ENCODE results near the gene ZDHHC18. TPM values are rescaled to one million over a fixed set of nuclear protein-coding genes. Genes with fewer than 3 reads are reported as not detected.
"Not testable (repeated sequence)": the region's sequence is repeated elsewhere in the genome, so short reads cannot be mapped to it uniquely, and the experiment has no call there.

The ZDHHC18 gene
- total and polyA plus RNA-seq, 2 donors (not counting 1 experiment from before 2014, with no cell fraction given) = 6.3 to 16.9 TPM

DNA sequence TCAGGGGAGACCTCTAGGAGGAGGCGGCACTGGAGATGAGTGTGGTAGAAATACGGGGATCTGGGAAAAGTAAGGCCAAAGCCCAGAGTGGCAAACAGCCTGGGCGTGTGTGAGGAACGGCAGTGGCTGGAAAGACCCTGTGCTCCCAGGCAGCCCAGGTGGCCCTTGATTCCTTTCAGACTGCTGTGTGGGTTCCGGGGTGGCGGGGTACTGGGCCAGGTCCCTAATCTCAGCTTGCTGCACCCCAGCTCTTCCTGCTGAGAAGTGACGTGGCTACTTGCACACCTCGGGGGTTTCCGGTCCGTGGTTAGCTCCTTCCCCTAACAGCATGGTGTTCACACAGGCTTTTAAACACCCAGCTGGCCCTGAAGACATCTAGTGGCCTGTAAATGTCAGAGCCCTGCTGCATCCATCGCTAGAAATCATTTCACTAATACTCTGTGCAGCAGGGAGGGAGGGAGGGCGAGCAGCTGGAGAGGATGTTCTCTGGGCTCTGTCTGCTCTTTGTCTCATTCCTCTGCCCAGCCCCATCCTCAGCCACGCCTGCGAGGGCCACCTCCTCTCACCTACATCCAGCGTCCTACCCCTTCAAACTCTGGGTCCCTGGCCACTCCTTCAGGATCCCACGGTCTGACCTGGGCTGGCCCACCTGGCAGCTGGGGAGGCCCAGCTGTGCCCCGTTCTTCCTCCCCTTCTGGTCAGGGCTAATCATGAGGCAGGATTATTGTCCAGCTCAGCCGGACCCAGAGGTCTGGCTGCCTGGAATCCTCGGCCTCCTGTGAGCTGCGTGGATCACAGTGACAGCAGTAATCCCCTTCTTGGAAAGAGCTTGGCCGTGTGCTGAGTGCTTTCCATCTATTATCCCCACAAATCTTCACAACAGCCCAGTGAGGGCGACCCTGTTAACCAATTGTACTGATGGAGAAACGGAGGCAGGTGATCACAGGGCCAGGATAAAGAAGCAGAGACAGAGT lies 7.2 kb downstream of the ZDHHC18 start:
- TF ChIP-seq, protein P1, sequence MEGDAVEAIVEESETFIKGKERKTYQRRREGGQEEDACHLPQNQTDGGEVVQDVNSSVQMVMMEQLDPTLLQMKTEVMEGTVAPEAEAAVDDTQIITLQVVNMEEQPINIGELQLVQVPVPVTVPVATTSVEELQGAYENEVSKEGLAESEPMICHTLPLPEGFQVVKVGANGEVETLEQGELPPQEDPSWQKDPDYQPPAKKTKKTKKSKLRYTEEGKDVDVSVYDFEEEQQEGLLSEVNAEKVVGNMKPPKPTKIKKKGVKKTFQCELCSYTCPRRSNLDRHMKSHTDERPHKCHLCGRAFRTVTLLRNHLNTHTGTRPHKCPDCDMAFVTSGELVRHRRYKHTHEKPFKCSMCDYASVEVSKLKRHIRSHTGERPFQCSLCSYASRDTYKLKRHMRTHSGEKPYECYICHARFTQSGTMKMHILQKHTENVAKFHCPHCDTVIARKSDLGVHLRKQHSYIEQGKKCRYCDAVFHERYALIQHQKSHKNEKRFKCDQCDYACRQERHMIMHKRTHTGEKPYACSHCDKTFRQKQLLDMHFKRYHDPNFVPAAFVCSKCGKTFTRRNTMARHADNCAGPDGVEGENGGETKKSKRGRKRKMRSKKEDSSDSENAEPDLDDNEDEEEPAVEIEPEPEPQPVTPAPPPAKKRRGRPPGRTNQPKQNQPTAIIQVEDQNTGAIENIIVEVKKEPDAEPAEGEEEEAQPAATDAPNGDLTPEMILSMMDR (conservative IDR thresholded peaks at IDR 0.05 in 1 of 2, IDR thresholded peaks at IDR 0.05 in 1 of 2; ENCODE audit: low read depth in 1 of 2, low read length in 2 of 2) = no peak
- TF ChIP-seq EZH2 (IDR thresholded peaks at IDR 0.05; ENCODE audit: low read length, missing control alignments) = no peak
- Histone ChIP-seq H3K27me3 (ENCODE audit: control insufficient read depth, insufficient read depth, low read length) (no peaks in the 10 kb centered on the region), H3K4me3 (replicated peaks in 1 of 4; ENCODE audit: control extremely low read depth in 1 of 4, insufficient read depth in 1 of 4, low read depth in 3 of 4, low read length in 4 of 4) (no peak overlapping the region), H3K9me3 (ENCODE audit: control insufficient read depth, insufficient read depth, low read depth, low read length) (no peaks in the 10 kb centered on the region), H3K79me2 (ENCODE audit: control insufficient read depth, insufficient read depth, low read length) (peaks cover 21% of the 10 kb centered on the region), H3K4me2 (ENCODE audit: extremely low read depth, insufficient read depth, low read length) (no peak overlapping the region), H4K20me1 (ENCODE audit: control insufficient read depth, extremely low read depth, insufficient read depth, low read length) (no peaks in the 10 kb centered on the region), H3K36me3 (ENCODE audit: control insufficient read depth, insufficient read depth, low read length) (peaks cover 29% of the 10 kb centered on the region), H3K27ac (ENCODE audit: insufficient read depth, low read length) (no peak overlapping the region), H3K9ac (ENCODE audit: insufficient read depth, low read length) (no peak overlapping the region), H2AFZ (ENCODE audit: low read length) (no peak overlapping the region), H3K4me1 (ENCODE audit: control insufficient read depth, extremely low read depth, insufficient read depth, low read length) (peaks cover 3% of the 10 kb centered on the region)
- DNase-seq (ENCODE audit: low read depth in 2 of 2) = no peak

- H3K4me3 ChIP-seq (replicated peaks in 1 of 4; ENCODE audit: control extremely low read depth in 1 of 4, insufficient read depth in 1 of 4, low read depth in 3 of 4, low read length in 4 of 4); H2AFZ ChIP-seq (ENCODE audit: low read length); H3K27ac ChIP-seq (ENCODE audit: insufficient read depth, low read length); H3K4me2 ChIP-seq (ENCODE audit: extremely low read depth, insufficient read depth, low read length); H3K9me3 ChIP-seq (ENCODE audit: control insufficient read depth, insufficient read depth, low read depth, low read length); H3K4me1 ChIP-seq (ENCODE audit: control insufficient read depth, extremely low read depth, insufficient read depth, low read length); H4K20me1 ChIP-seq (ENCODE audit: control insufficient read depth, extremely low read depth, insufficient read depth, low read length); DNase-seq (ENCODE audit: low read depth in 2 of 2); H3K79me2 ChIP-seq (ENCODE audit: control insufficient read depth, insufficient read depth, low read length); H3K9ac ChIP-seq (ENCODE audit: insufficient read depth, low read length); H3K27me3 ChIP-seq (ENCODE audit: control insufficient read depth, insufficient read depth, low read length): not testable (repeated sequence)
- peaks cover 22% of the 10 kb centered on the region for H3K36me3 ChIP-seq (ENCODE audit: control insufficient read depth, insufficient read depth, low read length)
Observed at GRCh38 chr1:26837665-26838064, 11.2 kb downstream of the ZDHHC18 start.

DNA sequence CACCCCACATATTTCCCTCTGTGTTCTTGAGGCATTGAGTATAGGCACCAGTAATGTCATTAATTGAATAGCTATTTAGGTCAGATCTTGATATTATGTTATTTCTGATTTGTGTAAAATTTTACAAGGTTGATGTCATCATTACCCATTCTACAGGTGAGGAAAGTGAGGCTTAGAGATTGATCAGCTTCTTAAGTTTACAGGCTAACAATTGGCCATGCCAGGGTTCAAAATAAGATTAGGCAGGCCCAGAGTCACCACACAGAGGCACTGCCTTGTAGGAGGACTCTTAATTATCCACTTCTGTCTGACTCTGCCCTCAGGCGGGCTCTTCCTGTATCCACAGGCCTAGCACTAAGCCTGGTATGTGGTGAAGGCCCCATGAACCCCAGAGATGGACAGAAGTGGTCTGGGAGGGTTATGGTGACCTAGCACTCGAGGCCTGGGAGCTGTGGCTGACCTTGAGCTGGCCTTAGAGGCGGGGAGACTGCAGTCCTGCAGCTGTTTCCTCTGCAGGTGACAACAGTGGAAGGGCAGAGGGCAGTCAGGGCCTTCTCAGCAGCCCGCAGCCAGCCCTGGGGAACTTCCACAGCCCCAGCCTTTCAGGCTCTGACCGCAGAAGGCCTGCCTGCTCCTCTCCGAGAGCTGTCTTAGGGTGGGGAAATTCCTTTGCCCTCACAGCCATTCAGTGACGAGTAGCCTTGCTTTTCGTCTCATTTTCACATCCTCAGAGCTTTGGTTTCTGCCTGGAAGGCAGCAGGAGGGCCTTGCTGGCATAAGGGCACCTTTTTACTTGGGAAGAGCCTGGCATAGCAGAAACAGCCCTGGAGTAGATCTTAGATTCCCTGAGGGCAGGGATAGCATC lies 12.2 kb downstream of the ZDHHC18 start:
- H3K9me3 ChIP-seq (ENCODE audit: control insufficient read depth, insufficient read depth, low read depth, low read length) = no peaks in the 10 kb centered on the region
- no peaks in the 10 kb centered on the region for H3K4me1 ChIP-seq (ENCODE audit: control insufficient read depth, extremely low read depth, insufficient read depth, low read length)
- H3K27ac ChIP-seq (ENCODE audit: insufficient read depth, low read length) = no peak overlapping the region
- H3K36me3 ChIP-seq (ENCODE audit: control insufficient read depth, insufficient read depth, low read length) = peaks cover 21% of the 10 kb centered on the region
- H3K4me2 ChIP-seq (ENCODE audit: extremely low read depth, insufficient read depth, low read length) = no peak overlapping the region
- H2AFZ ChIP-seq (ENCODE audit: low read length) = no peak overlapping the region
- no peaks in the 10 kb centered on the region for H4K20me1 ChIP-seq (ENCODE audit: control insufficient read depth, extremely low read depth, insufficient read depth, low read length)
- H3K27me3 ChIP-seq (ENCODE audit: control insufficient read depth, insufficient read depth, low read length) = no peaks in the 10 kb centered on the region
- H3K4me3 ChIP-seq (replicated peaks in 1 of 4; ENCODE audit: control extremely low read depth in 1 of 4, insufficient read depth in 1 of 4, low read depth in 3 of 4, low read length in 4 of 4) = no peak overlapping the region
- no peaks in the 10 kb centered on the region for H3K79me2 ChIP-seq (ENCODE audit: control insufficient read depth, insufficient read depth, low read length)
- DNase-seq (ENCODE audit: low read depth in 2 of 2) = no peak
- TF ChIP-seq, protein P1 (conservative IDR thresholded peaks at IDR 0.05 in 1 of 2, IDR thresholded peaks at IDR 0.05 in 1 of 2; ENCODE audit: low read depth in 1 of 2, low read length in 2 of 2) = no peak
- no peak for TF ChIP-seq EZH2 (IDR thresholded peaks at IDR 0.05; ENCODE audit: low read length, missing control alignments)
- H3K9ac ChIP-seq (ENCODE audit: insufficient read depth, low read length) = no peak overlapping the region
